GM19467 (cell line): ENCODE results near the gene NPSR1.
"Not testable (repeated sequence)": the region's sequence is repeated elsewhere in the genome, so short reads cannot be mapped to it uniquely, and the experiment has no call there.

Experiments used
- ATAC-seq: cut with Tn5 transposase; IDR thresholded peaks from one replicate; pipeline ENCODE4 v1.9.1; 2021; ENCODE audit warnings: mild to moderate bottlenecking, moderate library complexity; ENCODE audit not compliant: unreplicated experiment

The NPSR1 gene

GRCh38 chr7:34756691-34757090 lies 98.7 kb downstream of the NPSR1 start:
- ATAC-seq: no peak

DNA sequence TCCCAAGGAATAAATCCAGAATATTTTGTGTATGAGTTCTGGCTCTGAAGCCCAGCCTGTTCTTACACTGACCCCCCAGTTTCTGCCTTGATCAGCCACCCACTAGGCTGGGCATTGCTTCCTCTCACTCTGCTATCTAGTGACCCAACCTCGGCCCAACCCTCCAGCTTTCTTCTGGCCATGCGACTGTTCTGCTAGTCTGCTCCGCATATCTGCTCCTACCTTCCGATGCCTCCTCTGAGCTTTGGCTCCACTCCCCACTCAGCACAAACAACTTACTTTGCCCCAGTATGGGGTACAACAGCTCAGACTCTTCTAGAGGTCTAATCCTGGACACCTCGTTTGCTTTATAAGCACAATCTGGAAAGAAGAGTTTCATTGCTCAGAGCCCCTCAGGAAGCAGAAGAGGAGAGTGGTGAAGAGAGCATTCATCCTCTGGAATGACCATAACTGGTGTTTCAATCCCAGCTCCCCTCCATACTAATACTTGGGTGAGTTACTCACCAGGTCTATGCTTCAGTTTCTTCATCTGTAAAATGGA lies 99.6 kb downstream of the NPSR1 start:
- no peak for ATAC-seq

DNA sequence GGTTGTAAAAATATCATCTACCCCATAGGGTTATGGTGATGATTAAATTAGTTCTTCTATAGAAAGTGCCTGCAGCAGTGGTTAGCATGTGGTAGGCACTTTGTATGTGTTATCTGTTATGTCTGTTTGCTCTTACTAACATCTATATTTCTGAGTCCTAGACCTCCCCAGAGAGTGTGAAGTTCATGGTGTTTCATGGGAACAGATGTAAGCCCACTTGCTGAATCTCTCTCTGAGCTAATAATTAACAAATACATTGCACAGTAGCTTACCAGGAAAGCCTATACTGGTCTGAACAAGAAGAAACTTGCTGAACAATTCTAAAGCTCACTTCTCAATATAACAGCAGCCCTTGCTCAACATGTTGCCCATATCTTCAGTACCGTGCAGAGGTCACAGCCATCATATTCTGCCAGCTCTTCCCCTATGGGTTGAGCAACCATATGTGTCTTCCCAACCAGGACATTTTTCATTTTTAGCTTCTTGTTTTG lies 100.1 kb downstream of the NPSR1 start:
- peak; percentile 62 for ATAC-seq

DNA sequence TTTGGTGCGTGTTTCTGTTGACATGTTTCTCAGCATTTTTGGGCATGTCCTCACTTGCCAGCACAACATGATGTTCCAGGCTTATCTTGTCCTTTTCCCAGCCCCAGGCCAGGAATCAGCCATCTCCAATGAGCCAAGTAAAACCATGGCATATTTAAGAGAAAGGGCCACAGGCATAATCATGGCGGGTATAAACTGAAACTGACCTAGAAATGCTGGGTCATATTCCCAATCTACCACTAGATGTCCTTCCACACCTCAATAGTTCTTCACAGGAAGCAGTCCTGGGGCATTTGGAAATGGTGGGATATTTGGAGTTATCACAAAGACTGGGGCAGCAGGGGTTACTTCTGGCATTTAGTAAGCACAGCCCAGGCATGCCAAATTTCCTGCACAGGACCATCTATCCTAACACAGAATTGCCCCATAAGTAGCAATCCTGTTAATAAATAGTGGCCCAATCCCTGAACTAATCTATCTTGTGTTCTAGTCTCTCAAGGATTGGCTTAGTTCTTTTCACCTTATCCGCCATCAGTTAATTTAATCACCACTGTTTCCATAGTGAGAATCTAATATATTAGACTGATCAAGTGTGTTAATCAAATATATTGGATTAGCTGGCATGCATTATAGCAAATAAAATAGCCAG lies 101.6 kb downstream of the NPSR1 start:
- ATAC-seq: no peak

DNA sequence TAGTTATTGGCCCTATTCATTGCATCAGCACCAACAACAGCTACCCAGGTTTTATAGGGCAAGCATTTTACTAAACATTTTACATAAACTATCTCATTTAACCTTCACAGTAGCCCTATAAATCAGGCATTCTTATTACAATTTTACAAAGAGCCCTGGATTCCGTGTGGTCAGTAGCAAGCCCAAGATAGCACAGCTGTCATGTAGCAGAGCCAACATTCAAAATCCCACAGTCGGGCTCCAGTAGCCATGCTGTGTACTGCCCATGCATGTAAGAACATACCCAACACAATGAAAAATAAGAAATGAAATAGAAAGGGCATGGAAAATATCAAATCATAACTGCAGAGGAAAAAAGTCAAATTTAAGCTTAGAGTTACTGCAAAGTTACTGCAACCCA lies 102.3 kb downstream of the NPSR1 start:
- no peak for ATAC-seq

GRCh38 chr7:34761206-34761605 lies 103.2 kb downstream of the NPSR1 start:
- ATAC-seq: no peak

DNA sequence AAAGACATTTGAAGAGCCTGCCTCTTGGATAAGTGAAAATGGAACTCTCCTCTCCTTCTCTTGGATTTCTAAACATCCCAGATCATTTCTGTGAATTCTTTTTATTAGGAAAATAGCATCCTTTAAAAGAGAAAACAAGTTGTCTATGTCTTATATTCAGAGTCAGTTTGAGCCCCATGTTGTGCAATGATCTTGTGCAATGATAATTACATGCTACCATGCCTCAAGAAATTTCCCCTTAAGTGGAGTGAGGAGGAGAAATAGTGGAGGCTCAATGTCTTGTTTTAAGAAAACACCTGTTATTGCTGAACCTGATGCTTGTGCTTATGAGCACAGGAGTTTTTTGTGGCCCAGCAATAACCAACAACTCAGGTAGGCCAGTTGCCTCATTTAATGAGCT lies 103.6 kb downstream of the NPSR1 start:
- no peak for ATAC-seq

- no peak for ATAC-seq
These were observed 104.7 kb downstream of the NPSR1 start for GRCh38 chr7:34762764-34763163.

GRCh38 chr7:34772296-34772938 lies 114.4 kb downstream of the NPSR1 start:
- ATAC-seq: no peak

DNA sequence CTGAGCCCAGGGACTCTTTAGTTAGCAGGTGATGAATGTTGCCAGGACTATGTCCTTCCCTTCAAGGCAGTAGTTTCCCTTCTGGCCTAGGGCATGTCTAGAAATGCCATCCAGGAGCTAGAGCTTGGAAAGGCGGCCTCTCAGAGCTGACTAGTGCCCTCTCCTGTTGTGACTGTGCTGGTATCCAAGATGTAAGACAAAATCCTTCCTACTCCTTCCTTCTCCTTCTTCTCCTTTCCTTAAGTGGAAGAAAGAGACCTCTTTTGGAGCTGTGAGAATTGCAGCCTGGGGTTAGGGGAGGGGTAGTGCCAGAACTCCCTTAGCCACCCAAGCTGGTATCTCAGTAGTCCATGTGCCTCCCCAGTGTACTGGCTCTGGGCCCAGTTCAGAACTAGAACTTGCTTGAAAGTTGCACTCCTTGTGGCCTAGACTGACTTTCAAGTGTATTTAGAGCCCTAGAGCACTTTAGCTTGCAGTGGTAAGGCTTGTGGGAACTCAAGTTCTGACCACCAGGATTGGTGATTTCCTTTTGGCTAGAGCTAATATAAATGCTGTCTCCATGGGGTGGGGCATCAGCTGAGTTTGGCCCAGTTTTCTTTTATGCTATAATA lies 118.8 kb downstream of the NPSR1 start:
- no peak for ATAC-seq

GRCh38 chr7:34780546-34780945 lies 122.5 kb downstream of the NPSR1 start:
- no peak for ATAC-seq

- ATAC-seq: no peak
These were observed 129.6 kb downstream of the NPSR1 start for GRCh38 chr7:34787586-34787985.

- ATAC-seq: no peak
These were observed 148.8 kb downstream of the NPSR1 start for GRCh38 chr7:34806831-34807230.

GRCh38 chr7:34807548-34808340 lies 149.7 kb downstream of the NPSR1 start:
- no peak for ATAC-seq

GRCh38 chr7:34814203-34814842 lies 156.3 kb downstream of the NPSR1 start:
- ATAC-seq: not testable (repeated sequence)

GRCh38 chr7:34821932-34822558 lies 164.0 kb downstream of the NPSR1 start:
- ATAC-seq: no peak

- peak; percentile 80 for ATAC-seq
These were observed 165.7 kb downstream of the NPSR1 start for GRCh38 chr7:34823650-34824258.

GRCh38 chr7:34825221-34825620 lies 167.2 kb downstream of the NPSR1 start:
- no peak for ATAC-seq

GRCh38 chr7:34830390-34830789 lies 172.4 kb downstream of the NPSR1 start:
- ATAC-seq: no peak

DNA sequence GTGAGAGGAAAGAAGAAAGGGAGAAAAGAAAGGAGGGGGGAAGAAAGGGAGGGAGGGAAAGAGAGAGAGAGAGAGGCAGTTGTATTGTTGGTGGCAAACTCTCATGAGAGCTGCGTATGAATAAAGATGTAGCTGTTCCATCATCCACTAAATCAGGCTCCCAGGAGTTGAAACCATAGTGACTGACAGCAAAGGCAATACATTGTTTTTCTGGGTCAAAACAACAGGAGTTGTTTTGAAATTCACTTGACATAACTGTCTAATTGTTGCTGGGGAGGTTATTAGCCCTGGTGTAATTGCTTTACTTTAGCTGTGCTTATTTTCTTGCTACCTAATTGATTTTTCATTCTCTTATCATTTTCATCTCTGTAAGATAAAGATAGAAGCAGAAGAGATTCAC lies 173.4 kb downstream of the NPSR1 start:
- no peak for ATAC-seq
